Measurements from ENCODE around the gene SETD2.

- TF ChIP-seq CTCF (IDR thresholded peaks at IDR 0.05 in 8 of 11, conservative IDR thresholded peaks at IDR 0.05 in 3 of 11) (no peak), POLR2AphosphoS5 (IDR thresholded peaks at IDR 0.05) (no peak), POLR2A (IDR thresholded peaks at IDR 0.05) (no peak)
Observed at GRCh38 chr3:46985588-46985987, 178.3 kb downstream of the SETD2 start.
